ENCODE data around the gene MAP7D1.

The MAP7D1 gene

GRCh38 chr1:36203554-36204346, 47.8 kb downstream of the MAP7D1 start:
- no peak for TF ChIP-seq CTCF (IDR thresholded peaks at IDR 0.05; ENCODE audit: insufficient read depth, low read depth, low read length, missing control alignments)
- peak; percentile 36 for DNase-seq (ENCODE audit: low read depth)
- H3K4me3 ChIP-seq (ENCODE audit: low read length) = no peak overlapping the region

- no peak for TF ChIP-seq CTCF (IDR thresholded peaks at IDR 0.05; ENCODE audit: insufficient read depth, low read depth, low read length, missing control alignments)
- no peak overlapping the region for H3K4me3 ChIP-seq (ENCODE audit: low read length)
- DNase-seq (ENCODE audit: low read depth) = no peak
Observed at GRCh38 chr1:36204347-36204909, 48.5 kb downstream of the MAP7D1 start.

- no peak for TF ChIP-seq CTCF (IDR thresholded peaks at IDR 0.05; ENCODE audit: insufficient read depth, low read depth, low read length, missing control alignments)
- no peak overlapping the region for H3K4me3 ChIP-seq (ENCODE audit: low read length)
- DNase-seq (ENCODE audit: low read depth) = no peak
Observed at GRCh38 chr1:36206323-36206858, 50.4 kb downstream of the MAP7D1 start.

GRCh38 chr1:36207339-36207738, 51.4 kb downstream of the MAP7D1 start:
- TF ChIP-seq CTCF (IDR thresholded peaks at IDR 0.05; ENCODE audit: insufficient read depth, low read depth, low read length, missing control alignments) = no peak
- H3K4me3 ChIP-seq (ENCODE audit: low read length) = no peak overlapping the region
- peak; percentile 32 for DNase-seq (ENCODE audit: low read depth)

GRCh38 chr1:36208978-36209703, 53.2 kb downstream of the MAP7D1 start:
- no peak for DNase-seq (ENCODE audit: low read depth)
- no peak for TF ChIP-seq CTCF (IDR thresholded peaks at IDR 0.05; ENCODE audit: insufficient read depth, low read depth, low read length, missing control alignments)
- no peak overlapping the region for H3K4me3 ChIP-seq (ENCODE audit: low read length)

GRCh38 chr1:36211307-36211706, 55.3 kb downstream of the MAP7D1 start:
- H3K4me3 ChIP-seq (ENCODE audit: low read length) = no peak overlapping the region
- DNase-seq (ENCODE audit: low read depth) = no peak
- no peak for TF ChIP-seq CTCF (IDR thresholded peaks at IDR 0.05; ENCODE audit: insufficient read depth, low read depth, low read length, missing control alignments)
